WTC11 (cell line): ENCODE data around the gene LHX3. TPM values are rescaled to one million over a fixed set of nuclear protein-coding genes. Genes with fewer than 3 reads are reported as not detected.
A peak's percentile ranks its signal among the peaks of the same experiment; 100 is the strongest.

Experiments
- ATAC-seq: fragments of 200-7000 bp; cut with Tn5 transposase; 2 replicates; pipeline ENCODE4 v1.10.0; 2021; ENCODE audit warnings: mild to moderate bottlenecking, moderate library complexity
- CTCF ChIA-PET: fragments of 300-600 bp; sonication (Branson Sonifier 250); formaldehyde crosslinking; loops from one replicate; lab custom pipeline; 2021; ENCODE audit warnings: antibody characterized with exemption; lab: Charles Lee
- POLR2A ChIA-PET: fragments of 350-600 bp; sonication (Branson Sonifier 250); formaldehyde crosslinking; loops from one replicate; lab custom pipeline; 2021; ENCODE audit warnings: antibody characterized with exemption; lab: Charles Lee
- DNase-seq: peaks from one replicate; pipeline ENCODE4 v3.0.0; 2021; ENCODE audit warnings: low spot score
- H3K27ac Mint-ChIP-seq: 2 replicates; pipeline ENCODE4 v1.8.0; 2021; ENCODE audit warnings: mixed read lengths
- H3K27me3 Mint-ChIP-seq: 2 replicates; pipeline ENCODE4 v1.8.0; 2021; ENCODE audit warnings: low read depth, mild to moderate bottlenecking, moderate library complexity, mixed read lengths
- H3K36me3 Mint-ChIP-seq: 2 replicates; pipeline ENCODE4 v1.8.0; 2021; ENCODE audit warnings: mixed read lengths
- H3K4me1 Mint-ChIP-seq: 2 replicates; pipeline ENCODE4 v1.8.0; 2022; ENCODE audit warnings: mixed read lengths
- H3K4me3 Mint-ChIP-seq: 2 replicates; pipeline ENCODE4 v1.8.0; 2021; ENCODE audit warnings: mild to moderate bottlenecking, moderate library complexity, mixed read lengths
- H3K9me3 Mint-ChIP-seq: 2 replicates; pipeline ENCODE4 v1.8.0; 2021; ENCODE audit warnings: mixed read lengths
- AR ChIP-seq: fragments of 250-450 bp; sonication (Bioruptor Pico); IDR thresholded peaks from 2 replicates; pipeline ENCODE4 v1.9.0; 2021; ENCODE audit warnings: mild to moderate bottlenecking
- ARID4B ChIP-seq: sonication (generic); formaldehyde crosslinking; IDR thresholded peaks from 2 replicates; pipeline ENCODE4 v1.8.0; 2023; ENCODE audit warnings: missing genetic modification reagents, mild to moderate bottlenecking, borderline replicate concordance
- CBFB ChIP-seq: sonication (generic); formaldehyde crosslinking; IDR thresholded peaks from 2 replicates; pipeline ENCODE4 v1.8.1; 2022; ENCODE audit warnings: mild to moderate bottlenecking, low read depth, missing genetic modification reagents
- ESRRA ChIP-seq: sonication (generic); formaldehyde crosslinking; IDR thresholded peaks from 2 replicates; pipeline ENCODE4 v1.8.1; 2022; ENCODE audit warnings: mild to moderate bottlenecking, missing genetic modification reagents, borderline replicate concordance
- FOXJ3 ChIP-seq: sonication (generic); formaldehyde crosslinking; IDR thresholded peaks from 2 replicates; pipeline ENCODE4 v1.9.0; 2021; ENCODE audit warnings: missing genetic modification reagents, mild to moderate bottlenecking, borderline replicate concordance
- FOXK1 ChIP-seq: sonication (generic); formaldehyde crosslinking; IDR thresholded peaks from 2 replicates; pipeline ENCODE4 v1.8.0; 2022; ENCODE audit warnings: mild to moderate bottlenecking, moderate library complexity, missing genetic modification reagents
- GRHL2 ChIP-seq: fragments of 250-450 bp; sonication (Bioruptor Pico); IDR thresholded peaks from 2 replicates; pipeline ENCODE4 v1.8.0; 2022; ENCODE audit warnings: mild to moderate bottlenecking, moderate library complexity; ENCODE audit not compliant: insufficient replicate concordance, severe bottlenecking
- HMGXB4 ChIP-seq: sonication (generic); formaldehyde crosslinking; IDR thresholded peaks from 2 replicates; pipeline ENCODE4 v1.8.1; 2023; ENCODE audit warnings: mild to moderate bottlenecking, moderate library complexity, missing genetic modification reagents
- JUN ChIP-seq: sonication (generic); formaldehyde crosslinking; IDR thresholded peaks from 2 replicates; pipeline ENCODE4 v1.8.0; 2023; ENCODE audit warnings: mild to moderate bottlenecking, missing genetic modification reagents
- NFYB ChIP-seq: sonication (generic); formaldehyde crosslinking; conservative IDR thresholded peaks from 2 replicates; pipeline ENCODE4 v1.8.0; 2022; ENCODE audit warnings: low read depth, missing genetic modification reagents
- PRDM15 ChIP-seq: sonication (generic); formaldehyde crosslinking; IDR thresholded peaks from 2 replicates; pipeline ENCODE4 v1.8.0; 2022; ENCODE audit warnings: missing genetic modification reagents
- SMAD4 ChIP-seq: sonication (generic); formaldehyde crosslinking; IDR thresholded peaks from 2 replicates; pipeline ENCODE4 v1.8.0; 2022; ENCODE audit warnings: mild to moderate bottlenecking, missing genetic modification reagents
- ZBTB21 ChIP-seq: sonication (generic); formaldehyde crosslinking; IDR thresholded peaks from 2 replicates; pipeline ENCODE4 v1.8.1; 2023; ENCODE audit warnings: mild to moderate bottlenecking, missing genetic modification reagents, borderline replicate concordance
- ZBTB43 ChIP-seq: sonication (generic); formaldehyde crosslinking; IDR thresholded peaks from 2 replicates; pipeline ENCODE4 v1.8.1; 2023; ENCODE audit warnings: mild to moderate bottlenecking, missing genetic modification reagents
- ZMAT4 ChIP-seq: fragments of 250-450 bp; sonication (Bioruptor Pico); IDR thresholded peaks from 2 replicates; pipeline ENCODE4 v1.9.0; 2021; ENCODE audit warnings: mild to moderate bottlenecking
- ZNF263 ChIP-seq: sonication (generic); formaldehyde crosslinking; IDR thresholded peaks from 2 replicates; pipeline ENCODE4 v1.8.1; 2022; ENCODE audit warnings: low read depth, mild to moderate bottlenecking, moderate library complexity, missing genetic modification reagents
- ZSCAN18 ChIP-seq: fragments of 250-450 bp; sonication (Bioruptor Pico); IDR thresholded peaks from 2 replicates; pipeline ENCODE4 v2.1.2; 2022; ENCODE audit warnings: mild to moderate bottlenecking, moderate library complexity
- total RNA-seq: library from RNA; stranded (reverse); gene quantifications from 3 replicates; pipeline ENCODE4 v1.2.3, GENCODE V29; 2021

The LHX3 gene
- total RNA-seq, 1 experiment from 2014 or later: not detected

- no peak for TF ChIP-seq HMGXB4 (CRISPR knock-in tag)
- TF ChIP-seq ZSCAN18 (CRISPR knock-in tag): no peak
- TF ChIP-seq CBFB: no peak
- TF ChIP-seq ZBTB43 (CRISPR knock-in tag): no peak
- TF ChIP-seq FOXJ3 (CRISPR knock-in tag): no peak
- TF ChIP-seq SMAD4: no peak
Observed at GRCh38 chr9:136181784-136182419, 23.0 kb downstream of the LHX3 start (continued).

- no peaks in the 10 kb centered on the region for H3K27me3 Mint-ChIP-seq
- peak; percentile 11 for DNase-seq
- H3K36me3 Mint-ChIP-seq: no peaks in the 10 kb centered on the region
- ChIA-PET CTCF (interaction anchor here (2.7 kb wide), 1 partner anchor 10 kb away, joined by 18 read pairs; no protein-coding TSS in a partner anchor), POLR2A (no interaction called here)
- no peaks in the 10 kb centered on the region for H3K9me3 Mint-ChIP-seq
- no peak for ATAC-seq
- no peak overlapping the region for H3K27ac Mint-ChIP-seq
- no peak overlapping the region for H3K4me3 Mint-ChIP-seq
- 0 out of 2 replicates have a peak, but pooled peaks cover 2% of the 10 kb centered on the region for H3K4me1 Mint-ChIP-seq
- TF ChIP-seq FOXK1 (CRISPR knock-in tag) (no peak), AR (CRISPR knock-in tag) (no peak), JUN (CRISPR knock-in tag) (no peak), NFYB (CRISPR knock-in tag) (no peak), GRHL2 (no peak), ZBTB21 (CRISPR knock-in tag) (no peak), ZNF263 (CRISPR knock-in tag) (no peak), ARID4B (CRISPR knock-in tag) (no peak), ESRRA (no peak), PRDM15 (no peak), ZMAT4 (no peak)
Observed at GRCh38 chr9:136180586-136180985, 24.3 kb downstream of the LHX3 start.
